Tibial nerve (tissue), 3 donors: Measurements from ENCODE around the gene RYR3.

ENCODE experiments used
- CTCF ChIP-seq, 5 experiments: fragments of 200-600 bp in 3 of 5; fragments of 450-650 bp in 2 of 5; sonication (generic) in 3 of 5; IDR thresholded peaks; one replicate each; pipeline ENCODE4 v1.5.1; 2016 to 2019; ENCODE audit warnings: antibody characterized with exemption in 5 of 5, mild to moderate bottlenecking in 3 of 5, moderate library complexity in 2 of 5
- POLR2A ChIP-seq, 2 donors: fragments of 450-650 bp; IDR thresholded peaks; one replicate each; pipeline ENCODE4 v1.6.1; 2017; ENCODE audit warnings: antibody characterized with exemption in 2 of 2, mild to moderate bottlenecking in 2 of 2, moderate library complexity in 2 of 2

GRCh38 chr15:33341953-33342352, 31.2 kb downstream of the RYR3 start:
- TF ChIP-seq CTCF (IDR thresholded peaks at IDR 0.05) (no peak), POLR2A (IDR thresholded peaks at IDR 0.05) (no peak)
